Osteocyte (in vitro differentiated cells): ENCODE results near the gene ADGRG4. TPM values are rescaled to one million over a fixed set of nuclear protein-coding genes. Genes with fewer than 3 reads are reported as not detected.

Source experiments
- DNase-seq: peaks from one replicate; pipeline ENCODE4 v3.0.0; 2021; ENCODE audit warnings: mixed read lengths; ENCODE audit not compliant: unreplicated experiment; ENCODE audit errors: extremely low spot score
- H3K27ac Mint-ChIP-seq: one replicate; pipeline ENCODE4 v1.8.0; 2021; ENCODE audit warnings: mild to moderate bottlenecking, mixed read lengths; ENCODE audit not compliant: unreplicated experiment
- H3K27me3 Mint-ChIP-seq: one replicate; pipeline ENCODE4 v1.8.0; 2021; ENCODE audit warnings: mixed read lengths; ENCODE audit not compliant: unreplicated experiment
- H3K36me3 Mint-ChIP-seq: one replicate; pipeline ENCODE4 v1.8.0; 2021; ENCODE audit warnings: mixed read lengths; ENCODE audit not compliant: unreplicated experiment
- H3K4me1 Mint-ChIP-seq: one replicate; pipeline ENCODE4 v1.8.0; 2021; ENCODE audit warnings: mixed read lengths; ENCODE audit not compliant: unreplicated experiment
- H3K4me3 Mint-ChIP-seq: one replicate; pipeline ENCODE4 v1.8.0; 2021; ENCODE audit warnings: mild to moderate bottlenecking, moderate library complexity, mixed read lengths; ENCODE audit not compliant: unreplicated experiment
- H3K9me3 Mint-ChIP-seq: one replicate; pipeline ENCODE4 v1.8.0; 2021; ENCODE audit warnings: mixed read lengths; ENCODE audit not compliant: unreplicated experiment
- CTCF ChIP-seq: fragments of 200-600 bp; sonication (generic); IDR thresholded peaks from 2 replicates; pipeline ENCODE4 v1.5.0; 2021; ENCODE audit warnings: antibody characterized with exemption, mild to moderate bottlenecking, moderate library complexity
- total RNA-seq: library from RNA; stranded (reverse); gene quantifications from 2 replicates; pipeline ENCODE4 v1.2.1, GENCODE V29; 2021

Gene ADGRG4
- total RNA-seq, 1 donor from 2014 or later: 0.16 TPM

GRCh38 chrX:136447968-136448367, 147.2 kb downstream of the ADGRG4 start:
- TF ChIP-seq CTCF: no peak
- Mint-ChIP-seq H3K27me3 (no peaks in the 10 kb centered on the region), H3K4me1 (no peaks in the 10 kb centered on the region), H3K27ac (no peak overlapping the region), H3K4me3 (no peak overlapping the region), H3K36me3 (no peaks in the 10 kb centered on the region), H3K9me3 (no peaks in the 10 kb centered on the region)
- no peak for DNase-seq

- Mint-ChIP-seq H3K9me3 (no peaks in the 10 kb centered on the region), H3K4me3 (no peak overlapping the region), H3K27me3 (no peaks in the 10 kb centered on the region), H3K36me3 (no peaks in the 10 kb centered on the region), H3K4me1 (no peaks in the 10 kb centered on the region), H3K27ac (no peak overlapping the region)
- TF ChIP-seq CTCF: no peak
- DNase-seq: no peak
Observed at GRCh38 chrX:136450050-136450830, 149.5 kb downstream of the ADGRG4 start.

GRCh38 chrX:136452614-136453013, 151.9 kb downstream of the ADGRG4 start:
- H3K4me3 Mint-ChIP-seq: no peak overlapping the region
- H3K9me3 Mint-ChIP-seq: no peaks in the 10 kb centered on the region
- no peak for TF ChIP-seq CTCF
- no peak overlapping the region for H3K27ac Mint-ChIP-seq
- no peaks in the 10 kb centered on the region for H3K36me3 Mint-ChIP-seq
- H3K27me3 Mint-ChIP-seq: no peaks in the 10 kb centered on the region
- H3K4me1 Mint-ChIP-seq: no peaks in the 10 kb centered on the region
- DNase-seq: no peak

- Mint-ChIP-seq H3K9me3 (no peaks in the 10 kb centered on the region), H3K36me3 (no peaks in the 10 kb centered on the region), H3K27me3 (no peaks in the 10 kb centered on the region), H3K4me1 (no peaks in the 10 kb centered on the region), H3K4me3 (no peak overlapping the region), H3K27ac (no peak overlapping the region)
- no peak for DNase-seq
- TF ChIP-seq CTCF: no peak
Observed at GRCh38 chrX:136453114-136453513, 152.4 kb downstream of the ADGRG4 start.

GRCh38 chrX:136453771-136454170, 153.0 kb downstream of the ADGRG4 start:
- no peak for DNase-seq
- Mint-ChIP-seq H3K27ac (no peak overlapping the region), H3K9me3 (no peaks in the 10 kb centered on the region), H3K36me3 (no peaks in the 10 kb centered on the region), H3K4me1 (no peaks in the 10 kb centered on the region), H3K4me3 (no peak overlapping the region), H3K27me3 (peaks cover 1% of the 10 kb centered on the region)
- no peak for TF ChIP-seq CTCF
